ENCODE measurements around the gene HOPX.

- TF ChIP-seq POLR2A (IDR thresholded peaks at IDR 0.05): no peak
- TF ChIP-seq CTCF (IDR thresholded peaks at IDR 0.05): no peak
- no peak for TF ChIP-seq POLR2AphosphoS5 (IDR thresholded peaks at IDR 0.05)
These were observed 43.3 kb downstream of the HOPX start for GRCh38 chr4:56637791-56638190.

All from stomach (tissue), 4 donors.